NB4 (cell line): ENCODE results near the gene KLHL17.

Experiments used
- DNase-seq: peaks from one replicate; pipeline ENCODE4 v3.0.0; 2010; ENCODE audit warnings: low read depth
- H3K4me3 ChIP-seq: one replicate; pipeline ENCODE4 v1.5.1; 2011; ENCODE audit warnings: mild to moderate bottlenecking, low read depth, low read length, moderate library complexity
- CTCF ChIP-seq: IDR thresholded peaks from one replicate; pipeline ENCODE4 v1.5.1; 2012; ENCODE audit warnings: low read depth, low read length
- MAX ChIP-seq: IDR thresholded peaks from 2 replicates; pipeline ENCODE4 v1.6.1; 2011; ENCODE audit warnings: low read depth, low read length
- MYC ChIP-seq: IDR thresholded peaks from 2 replicates; pipeline ENCODE4 v1.6.1; 2011; ENCODE audit warnings: low read depth, low read length
- POLR2A ChIP-seq: IDR thresholded peaks from 2 replicates; pipeline ENCODE4 v1.6.1; 2011; ENCODE audit warnings: mild to moderate bottlenecking; ENCODE audit not compliant: insufficient read length; ENCODE audit errors: extremely low read depth

Gene KLHL17

GRCh38 chr1:969260-969855, 9.0 kb downstream of the KLHL17 start:
- no peak overlapping the region for H3K4me3 ChIP-seq
- TF ChIP-seq MYC (no peak), POLR2A (no peak), CTCF (no peak), MAX (no peak)
- no peak for DNase-seq

GRCh38 chr1:970242-970972, 10.0 kb downstream of the KLHL17 start:
- no peak overlapping the region for H3K4me3 ChIP-seq
- TF ChIP-seq MAX = no peak
- TF ChIP-seq MYC = no peak
- no peak for TF ChIP-seq CTCF
- no peak for TF ChIP-seq POLR2A
- DNase-seq = no peak

- no peak for DNase-seq
- no peak overlapping the region for H3K4me3 ChIP-seq
- TF ChIP-seq MAX = no peak
- TF ChIP-seq MYC = no peak
- TF ChIP-seq POLR2A = no peak
- no peak for TF ChIP-seq CTCF
These were observed 10.8 kb downstream of the KLHL17 start for GRCh38 chr1:970973-971730.

- TF ChIP-seq MYC = no peak
- TF ChIP-seq MAX = no peak
- no peak for TF ChIP-seq CTCF
- TF ChIP-seq POLR2A = no peak
- DNase-seq = no peak
- no peak overlapping the region for H3K4me3 ChIP-seq
These were observed 11.5 kb downstream of the KLHL17 start for GRCh38 chr1:971751-972506.

- TF ChIP-seq POLR2A = no peak
- TF ChIP-seq MYC = no peak
- TF ChIP-seq MAX = no peak
- TF ChIP-seq CTCF = no peak
- H3K4me3 ChIP-seq = no peak overlapping the region
- DNase-seq = no peak
These were observed 12.5 kb downstream of the KLHL17 start for GRCh38 chr1:972726-973458.
